ENCODE measurements around the gene SLC26A8.

SLC26A8 gene, protein sequence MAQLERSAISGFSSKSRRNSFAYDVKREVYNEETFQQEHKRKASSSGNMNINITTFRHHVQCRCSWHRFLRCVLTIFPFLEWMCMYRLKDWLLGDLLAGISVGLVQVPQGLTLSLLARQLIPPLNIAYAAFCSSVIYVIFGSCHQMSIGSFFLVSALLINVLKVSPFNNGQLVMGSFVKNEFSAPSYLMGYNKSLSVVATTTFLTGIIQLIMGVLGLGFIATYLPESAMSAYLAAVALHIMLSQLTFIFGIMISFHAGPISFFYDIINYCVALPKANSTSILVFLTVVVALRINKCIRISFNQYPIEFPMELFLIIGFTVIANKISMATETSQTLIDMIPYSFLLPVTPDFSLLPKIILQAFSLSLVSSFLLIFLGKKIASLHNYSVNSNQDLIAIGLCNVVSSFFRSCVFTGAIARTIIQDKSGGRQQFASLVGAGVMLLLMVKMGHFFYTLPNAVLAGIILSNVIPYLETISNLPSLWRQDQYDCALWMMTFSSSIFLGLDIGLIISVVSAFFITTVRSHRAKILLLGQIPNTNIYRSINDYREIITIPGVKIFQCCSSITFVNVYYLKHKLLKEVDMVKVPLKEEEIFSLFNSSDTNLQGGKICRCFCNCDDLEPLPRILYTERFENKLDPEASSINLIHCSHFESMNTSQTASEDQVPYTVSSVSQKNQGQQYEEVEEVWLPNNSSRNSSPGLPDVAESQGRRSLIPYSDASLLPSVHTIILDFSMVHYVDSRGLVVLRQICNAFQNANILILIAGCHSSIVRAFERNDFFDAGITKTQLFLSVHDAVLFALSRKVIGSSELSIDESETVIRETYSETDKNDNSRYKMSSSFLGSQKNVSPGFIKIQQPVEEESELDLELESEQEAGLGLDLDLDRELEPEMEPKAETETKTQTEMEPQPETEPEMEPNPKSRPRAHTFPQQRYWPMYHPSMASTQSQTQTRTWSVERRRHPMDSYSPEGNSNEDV

DNA sequence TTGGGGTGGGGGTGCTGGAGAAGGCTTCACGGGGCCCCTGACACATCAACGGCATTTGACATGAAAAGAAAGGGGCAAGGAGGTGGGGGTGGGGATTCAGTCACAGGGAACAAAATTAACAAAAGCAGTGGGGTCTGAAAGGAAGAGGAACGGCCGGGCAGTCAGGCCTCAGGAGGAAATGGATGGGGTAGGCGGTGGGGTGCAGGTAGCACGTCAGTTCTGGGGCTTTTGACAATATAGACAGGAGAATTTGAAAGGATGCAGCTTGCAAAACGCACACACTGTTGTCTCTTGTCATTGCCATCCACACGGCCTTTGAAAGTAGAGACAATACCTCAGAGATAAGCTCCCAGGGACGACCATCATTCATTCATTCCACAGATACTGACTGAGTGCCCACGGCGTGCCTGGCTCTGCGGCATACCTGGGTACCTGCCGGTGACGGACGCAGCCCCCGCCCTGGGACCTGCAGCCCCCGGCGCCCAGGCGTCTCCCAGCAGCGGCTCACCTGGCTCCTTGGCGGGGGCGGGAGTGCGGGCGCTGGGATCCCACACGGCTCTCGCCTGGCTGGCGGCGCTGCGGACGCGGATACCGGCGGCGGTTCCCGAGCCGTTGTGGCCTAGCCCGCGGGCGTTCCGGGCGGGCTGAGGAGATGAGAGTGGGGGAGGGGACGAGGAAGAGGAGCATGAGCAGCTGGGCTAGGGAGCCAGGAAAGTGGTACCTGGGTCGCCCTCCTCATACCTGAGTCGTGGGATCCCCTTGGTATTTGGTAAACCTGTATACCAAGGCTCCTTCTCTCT is at the start of gene SLC26A8:
Gene SLC26A8 (minus strand): TSS at position 646 of the 800 bp plus-strand sequence. CDS start 4,934 bp downstream, outside the sequence.
- no peak within 1 kb of the TSS for H3K27ac ChIP-seq
- TF ChIP-seq, protein P1, sequence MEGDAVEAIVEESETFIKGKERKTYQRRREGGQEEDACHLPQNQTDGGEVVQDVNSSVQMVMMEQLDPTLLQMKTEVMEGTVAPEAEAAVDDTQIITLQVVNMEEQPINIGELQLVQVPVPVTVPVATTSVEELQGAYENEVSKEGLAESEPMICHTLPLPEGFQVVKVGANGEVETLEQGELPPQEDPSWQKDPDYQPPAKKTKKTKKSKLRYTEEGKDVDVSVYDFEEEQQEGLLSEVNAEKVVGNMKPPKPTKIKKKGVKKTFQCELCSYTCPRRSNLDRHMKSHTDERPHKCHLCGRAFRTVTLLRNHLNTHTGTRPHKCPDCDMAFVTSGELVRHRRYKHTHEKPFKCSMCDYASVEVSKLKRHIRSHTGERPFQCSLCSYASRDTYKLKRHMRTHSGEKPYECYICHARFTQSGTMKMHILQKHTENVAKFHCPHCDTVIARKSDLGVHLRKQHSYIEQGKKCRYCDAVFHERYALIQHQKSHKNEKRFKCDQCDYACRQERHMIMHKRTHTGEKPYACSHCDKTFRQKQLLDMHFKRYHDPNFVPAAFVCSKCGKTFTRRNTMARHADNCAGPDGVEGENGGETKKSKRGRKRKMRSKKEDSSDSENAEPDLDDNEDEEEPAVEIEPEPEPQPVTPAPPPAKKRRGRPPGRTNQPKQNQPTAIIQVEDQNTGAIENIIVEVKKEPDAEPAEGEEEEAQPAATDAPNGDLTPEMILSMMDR (conservative IDR thresholded peaks at IDR 0.05): no peak
- no peak for TF ChIP-seq ZFX (IDR thresholded peaks at IDR 0.05)

DNA sequence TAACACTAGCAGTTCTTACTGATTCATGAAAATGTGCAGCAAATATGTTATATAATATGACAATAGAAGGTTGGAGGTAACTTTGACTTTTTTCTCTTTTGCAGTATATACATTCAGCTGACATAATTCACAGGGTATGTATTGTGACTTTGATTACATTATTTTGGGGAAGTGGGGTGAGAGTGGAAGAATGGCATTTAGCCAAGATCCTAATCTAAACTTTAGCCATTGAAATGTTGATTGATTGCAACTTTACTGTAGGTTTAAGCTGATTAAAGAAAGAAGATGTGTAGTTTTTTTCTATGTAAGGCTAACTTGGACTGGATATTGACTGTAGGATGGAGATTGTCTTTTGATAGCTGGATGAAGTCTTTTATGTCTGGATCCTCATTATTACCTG is 49.1 kb upstream of the SLC26A8 start:
- TF ChIP-seq, protein P1 (conservative IDR thresholded peaks at IDR 0.05): peak; percentile 19
- TF ChIP-seq ZFX (IDR thresholded peaks at IDR 0.05): no peak
- no peak overlapping the region for H3K27ac ChIP-seq

DNA sequence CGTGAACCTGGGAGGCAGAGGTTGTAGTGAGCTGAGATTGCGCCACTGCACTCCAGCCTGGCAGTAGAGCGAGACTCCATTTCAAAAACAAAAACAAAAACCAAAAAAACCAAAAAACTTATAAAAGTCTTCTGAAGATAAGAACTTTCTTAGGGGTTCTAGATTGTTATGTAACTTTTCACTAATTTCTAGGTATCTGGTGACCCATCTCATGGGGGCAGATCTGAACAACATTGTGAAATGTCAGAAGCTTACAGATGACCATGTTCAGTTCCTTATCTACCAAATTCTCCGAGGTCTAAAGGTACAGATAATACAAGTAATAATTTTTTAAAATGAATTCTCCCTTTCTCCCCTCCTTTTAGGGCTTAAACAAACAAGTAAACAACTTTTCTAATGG is 48.2 kb upstream of the SLC26A8 start:
- no peak overlapping the region for H3K27ac ChIP-seq
- TF ChIP-seq ZFX (IDR thresholded peaks at IDR 0.05): no peak
- TF ChIP-seq, protein P1 (conservative IDR thresholded peaks at IDR 0.05): no peak

DNA sequence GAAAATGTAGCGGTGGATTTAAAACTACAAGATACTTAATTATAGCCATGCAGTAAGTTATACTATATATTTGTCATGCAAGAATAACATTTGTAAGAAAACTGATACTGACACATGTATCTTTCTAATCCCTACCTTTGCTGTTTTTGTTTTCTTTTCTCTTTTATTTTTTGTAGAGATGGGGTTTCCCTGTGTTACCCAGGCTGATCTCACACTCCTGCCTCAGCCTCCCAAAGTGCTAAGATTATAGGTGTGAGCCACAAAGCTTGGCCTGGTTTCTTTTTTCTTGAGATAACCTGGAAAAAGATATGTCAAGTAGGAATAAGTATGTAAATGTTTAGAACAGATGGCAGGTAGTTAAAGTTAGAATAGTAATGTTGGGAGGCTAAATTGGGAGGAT is 47.3 kb upstream of the SLC26A8 start:
- TF ChIP-seq, protein P1 (conservative IDR thresholded peaks at IDR 0.05): no peak
- TF ChIP-seq ZFX (IDR thresholded peaks at IDR 0.05): no peak
- H3K27ac ChIP-seq: no peak overlapping the region

DNA sequence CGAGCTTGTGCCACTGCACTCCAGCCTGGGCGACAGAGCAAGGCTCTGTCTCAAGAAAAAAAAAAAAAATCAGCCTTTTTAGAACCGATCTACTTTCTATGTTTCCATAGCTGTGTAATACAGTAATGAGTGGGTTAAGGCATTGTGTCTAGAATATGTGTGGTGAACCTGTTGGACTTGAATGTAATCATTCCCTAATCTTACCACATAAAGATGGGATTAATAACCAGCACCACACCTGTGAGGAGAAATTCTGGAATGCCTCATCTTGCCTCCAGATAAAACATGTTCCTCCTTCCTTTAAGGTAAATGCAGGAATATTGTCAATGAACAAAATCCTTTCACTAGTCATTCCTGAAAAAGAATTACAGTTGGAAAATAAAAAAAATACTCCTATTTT is 46.8 kb upstream of the SLC26A8 start:
- no peak overlapping the region for H3K27ac ChIP-seq
- TF ChIP-seq, protein P1 (conservative IDR thresholded peaks at IDR 0.05): no peak
- no peak for TF ChIP-seq ZFX (IDR thresholded peaks at IDR 0.05)

DNA sequence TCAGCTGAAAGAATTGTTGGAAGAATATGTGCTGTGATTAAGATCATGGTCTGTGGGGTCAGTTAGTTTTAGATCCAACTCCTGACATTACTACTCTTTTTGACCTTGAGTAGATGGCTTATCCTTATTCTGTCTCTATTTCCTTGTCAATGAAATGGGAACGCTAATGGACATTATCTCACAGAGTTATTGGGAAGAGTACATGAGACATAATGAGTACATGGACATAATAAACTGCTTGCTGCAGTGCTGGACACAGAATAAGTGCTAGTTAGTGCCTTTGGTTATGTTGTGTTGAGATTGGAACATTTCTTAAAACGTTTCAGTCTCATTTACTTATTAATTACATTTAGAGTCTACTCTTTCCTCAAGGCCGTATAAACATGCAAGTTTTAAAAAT is 45.8 kb upstream of the SLC26A8 start:
- TF ChIP-seq, protein P1 (conservative IDR thresholded peaks at IDR 0.05): no peak
- TF ChIP-seq ZFX (IDR thresholded peaks at IDR 0.05): no peak
- H3K27ac ChIP-seq: no peak overlapping the region
